Measurements from ENCODE around the gene CAPZB.

GRCh38 chr1:19390166-19390850 is 95.0 kb downstream of the CAPZB start:
- TF ChIP-seq CTCF (IDR thresholded peaks at IDR 0.05) (no peak), POLR2A (IDR thresholded peaks at IDR 0.05) (no peak)

All from lower leg skin (tissue), 3 donors.